ENCODE measurements around the gene CHPT1.

CHPT1 gene

DNA sequence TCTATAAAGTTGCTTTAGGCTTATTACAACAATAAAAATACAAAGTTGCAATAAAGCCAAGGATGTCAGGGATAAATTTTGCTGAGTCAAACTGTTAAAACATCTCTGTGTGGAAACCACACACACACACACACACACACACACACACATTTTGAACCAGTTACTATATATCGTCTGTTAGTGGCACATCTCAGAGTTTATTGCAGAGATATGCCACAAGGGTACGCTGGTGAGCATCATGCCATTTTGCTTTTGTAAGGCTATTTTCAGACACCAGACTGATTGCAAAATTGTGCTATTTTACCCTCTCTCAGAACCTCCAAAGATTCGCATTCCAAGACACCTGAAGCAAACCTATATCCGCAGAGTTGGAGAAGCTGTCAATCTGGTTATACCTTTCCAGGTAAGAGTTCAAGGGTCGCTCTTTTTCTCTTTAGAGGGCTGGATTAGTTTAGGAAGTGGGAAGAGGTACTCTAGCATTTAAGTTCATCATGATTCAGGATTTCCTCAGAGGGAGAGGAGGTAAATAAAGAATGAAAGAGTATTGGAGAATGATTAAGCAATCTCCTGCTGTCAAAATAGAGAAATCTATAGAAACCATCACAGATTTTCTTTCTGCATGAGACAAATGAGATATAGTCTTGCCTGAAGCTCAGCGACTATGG, 27.3 kb upstream of the CHPT1 start:
- Histone ChIP-seq H3K36me3 (ENCODE audit: insufficient read depth, low read length) (no peaks in the 10 kb centered on the region), H3K79me2 (ENCODE audit: insufficient read depth, low read length) (no peaks in the 10 kb centered on the region), H3K9ac (ENCODE audit: low read depth, low read length, poor library complexity, severe bottlenecking) (no peak overlapping the region), H3K4me1 (ENCODE audit: insufficient read depth, low read length, poor library complexity, severe bottlenecking) (peaks cover 16% of the 10 kb centered on the region), H3K27me3 (ENCODE audit: insufficient read depth, low read length, poor library complexity, severe bottlenecking) (no peaks in the 10 kb centered on the region), H3K4me2 (ENCODE audit: low read depth, low read length, poor library complexity, severe bottlenecking) (peak overlapping the region; percentile 7), H4K20me1 (ENCODE audit: insufficient read depth, low read length, poor library complexity, severe bottlenecking) (no peaks in the 10 kb centered on the region), H3K9me2 (replicated peaks; ENCODE audit: low read depth, low read length) (no peaks in the 10 kb centered on the region), H3K9me3 (ENCODE audit: insufficient read depth, low read depth, low read length) (no peaks in the 10 kb centered on the region), H3F3A (ENCODE audit: low read depth) (no peaks in the 10 kb centered on the region), H3K4me3 (ENCODE audit: low read length, poor library complexity, severe bottlenecking) (no peak overlapping the region), H2AFZ (ENCODE audit: low read length) (peak overlapping the region; percentile 80)
- TF ChIP-seq EZH2phosphoT487 (IDR thresholded peaks at IDR 0.05; ENCODE audit: borderline replicate concordance) (no peak), CTCF (conservative IDR thresholded peaks at IDR 0.05; ENCODE audit: low read length) (peak; percentile 81)

DNA sequence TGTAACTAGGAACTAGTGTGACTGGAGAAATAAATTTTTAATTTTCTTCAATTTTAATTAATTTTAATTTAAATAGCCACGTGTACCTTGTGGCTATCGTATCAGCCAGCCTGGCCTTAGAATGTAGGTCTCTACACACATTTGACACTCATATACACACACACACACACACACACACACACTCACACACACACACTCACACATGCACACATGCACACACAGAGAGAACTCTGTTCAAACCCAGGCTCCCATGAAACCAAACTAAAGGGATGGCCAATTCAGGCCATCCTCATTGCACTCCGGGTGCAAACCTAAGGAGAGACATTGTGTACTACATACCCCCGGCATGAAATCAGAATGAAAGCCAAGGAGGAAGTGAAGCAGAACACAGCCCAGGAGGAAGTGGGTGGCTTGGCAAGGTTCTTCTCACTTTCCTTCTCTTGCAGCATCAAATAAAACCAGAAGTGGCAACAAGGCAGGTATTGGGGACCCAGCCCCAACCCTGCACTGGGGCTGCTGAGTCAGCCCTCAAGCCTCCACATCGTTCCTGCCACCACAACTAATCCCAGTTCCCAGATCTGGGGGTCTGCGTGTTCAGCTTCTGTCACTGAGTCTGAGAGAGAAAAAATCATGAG, 26.2 kb upstream of the CHPT1 start:
- Histone ChIP-seq H3K9me3 (ENCODE audit: insufficient read depth, low read depth, low read length) (no peaks in the 10 kb centered on the region), H3F3A (ENCODE audit: low read depth) (no peaks in the 10 kb centered on the region), H3K4me1 (ENCODE audit: insufficient read depth, low read length, poor library complexity, severe bottlenecking) (peaks cover 16% of the 10 kb centered on the region), H3K9ac (ENCODE audit: low read depth, low read length, poor library complexity, severe bottlenecking) (no peak overlapping the region), H3K27me3 (ENCODE audit: insufficient read depth, low read length, poor library complexity, severe bottlenecking) (no peaks in the 10 kb centered on the region), H2AFZ (ENCODE audit: low read length) (peak overlapping the region; percentile 94), H3K36me3 (ENCODE audit: insufficient read depth, low read length) (no peaks in the 10 kb centered on the region), H3K4me3 (ENCODE audit: low read length, poor library complexity, severe bottlenecking) (peak overlapping the region; percentile 40), H3K79me2 (ENCODE audit: insufficient read depth, low read length) (no peaks in the 10 kb centered on the region), H4K20me1 (ENCODE audit: insufficient read depth, low read length, poor library complexity, severe bottlenecking) (no peaks in the 10 kb centered on the region), H3K4me2 (ENCODE audit: low read depth, low read length, poor library complexity, severe bottlenecking) (peak overlapping the region; percentile 62), H3K9me2 (replicated peaks; ENCODE audit: low read depth, low read length) (no peaks in the 10 kb centered on the region)
- no peak for TF ChIP-seq CTCF (conservative IDR thresholded peaks at IDR 0.05; ENCODE audit: low read length)
- no peak for TF ChIP-seq EZH2phosphoT487 (IDR thresholded peaks at IDR 0.05; ENCODE audit: borderline replicate concordance)

GRCh38 chr12:101671833-101672232, 25.6 kb upstream of the CHPT1 start:
- Histone ChIP-seq H3K9ac (ENCODE audit: low read depth, low read length, poor library complexity, severe bottlenecking) (no peak overlapping the region), H3K4me1 (ENCODE audit: insufficient read depth, low read length, poor library complexity, severe bottlenecking) (peaks cover 16% of the 10 kb centered on the region), H3K27me3 (ENCODE audit: insufficient read depth, low read length, poor library complexity, severe bottlenecking) (no peaks in the 10 kb centered on the region), H4K20me1 (ENCODE audit: insufficient read depth, low read length, poor library complexity, severe bottlenecking) (no peaks in the 10 kb centered on the region), H3K36me3 (ENCODE audit: insufficient read depth, low read length) (no peaks in the 10 kb centered on the region), H3K9me2 (replicated peaks; ENCODE audit: low read depth, low read length) (no peaks in the 10 kb centered on the region), H3K79me2 (ENCODE audit: insufficient read depth, low read length) (no peaks in the 10 kb centered on the region), H3F3A (ENCODE audit: low read depth) (no peaks in the 10 kb centered on the region), H2AFZ (ENCODE audit: low read length) (peak overlapping the region; percentile 94), H3K4me3 (ENCODE audit: low read length, poor library complexity, severe bottlenecking) (peak overlapping the region; percentile 40), H3K4me2 (ENCODE audit: low read depth, low read length, poor library complexity, severe bottlenecking) (peak overlapping the region; percentile 62), H3K9me3 (ENCODE audit: insufficient read depth, low read depth, low read length) (no peaks in the 10 kb centered on the region)
- TF ChIP-seq CTCF (conservative IDR thresholded peaks at IDR 0.05; ENCODE audit: low read length): no peak
- TF ChIP-seq EZH2phosphoT487 (IDR thresholded peaks at IDR 0.05; ENCODE audit: borderline replicate concordance): no peak
